Measurements from ENCODE around the gene UBE2E2.
"Not testable (repeated sequence)": the region's sequence is repeated elsewhere in the genome, so short reads cannot be mapped to it uniquely, and the experiment has no call there.

The UBE2E2 gene

DNA sequence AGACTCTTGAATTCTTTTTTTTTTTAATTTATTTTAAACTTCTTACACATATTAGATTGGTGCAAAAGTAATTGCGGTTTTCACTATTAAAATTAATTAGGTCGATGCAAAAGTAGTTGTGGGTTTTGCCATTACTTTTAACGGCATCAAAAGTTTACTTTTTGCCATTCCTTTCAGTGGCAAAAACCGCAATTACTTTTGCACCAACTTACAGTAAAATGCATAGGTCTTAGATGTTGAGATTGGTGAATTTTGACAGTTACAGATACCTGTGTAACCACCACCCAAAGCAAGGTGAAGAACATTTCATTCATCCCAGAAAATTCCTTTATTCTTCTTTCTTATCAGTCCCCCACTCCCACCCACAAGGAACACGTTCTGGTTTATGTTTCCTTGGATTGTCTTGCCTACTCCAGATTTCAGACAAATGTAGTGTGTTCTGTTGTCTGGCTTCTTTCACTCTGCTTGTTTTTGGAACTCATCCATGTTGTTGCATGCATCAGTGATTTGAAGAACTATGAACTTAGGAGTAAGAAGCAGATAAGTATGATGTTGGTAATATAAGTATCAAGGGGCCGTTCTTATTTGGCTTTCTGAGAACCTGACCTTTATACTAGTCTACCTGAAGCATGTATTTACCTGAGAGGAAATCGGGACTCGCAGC is 404.2 kb downstream of the UBE2E2 start:
- DNase-seq (ENCODE audit: low read depth, low spot score) = no peak
- ChIA-PET POLR2A (no interaction called here), CTCF (no interaction called here)
- no peak overlapping the region for H3K4me3 ChIP-seq (ENCODE audit: low read depth, low read length)
- TF ChIP-seq, protein P1, sequence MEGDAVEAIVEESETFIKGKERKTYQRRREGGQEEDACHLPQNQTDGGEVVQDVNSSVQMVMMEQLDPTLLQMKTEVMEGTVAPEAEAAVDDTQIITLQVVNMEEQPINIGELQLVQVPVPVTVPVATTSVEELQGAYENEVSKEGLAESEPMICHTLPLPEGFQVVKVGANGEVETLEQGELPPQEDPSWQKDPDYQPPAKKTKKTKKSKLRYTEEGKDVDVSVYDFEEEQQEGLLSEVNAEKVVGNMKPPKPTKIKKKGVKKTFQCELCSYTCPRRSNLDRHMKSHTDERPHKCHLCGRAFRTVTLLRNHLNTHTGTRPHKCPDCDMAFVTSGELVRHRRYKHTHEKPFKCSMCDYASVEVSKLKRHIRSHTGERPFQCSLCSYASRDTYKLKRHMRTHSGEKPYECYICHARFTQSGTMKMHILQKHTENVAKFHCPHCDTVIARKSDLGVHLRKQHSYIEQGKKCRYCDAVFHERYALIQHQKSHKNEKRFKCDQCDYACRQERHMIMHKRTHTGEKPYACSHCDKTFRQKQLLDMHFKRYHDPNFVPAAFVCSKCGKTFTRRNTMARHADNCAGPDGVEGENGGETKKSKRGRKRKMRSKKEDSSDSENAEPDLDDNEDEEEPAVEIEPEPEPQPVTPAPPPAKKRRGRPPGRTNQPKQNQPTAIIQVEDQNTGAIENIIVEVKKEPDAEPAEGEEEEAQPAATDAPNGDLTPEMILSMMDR (IDR thresholded peaks at IDR 0.05; ENCODE audit: insufficient read depth, low read length, missing control alignments) = no peak

DNA sequence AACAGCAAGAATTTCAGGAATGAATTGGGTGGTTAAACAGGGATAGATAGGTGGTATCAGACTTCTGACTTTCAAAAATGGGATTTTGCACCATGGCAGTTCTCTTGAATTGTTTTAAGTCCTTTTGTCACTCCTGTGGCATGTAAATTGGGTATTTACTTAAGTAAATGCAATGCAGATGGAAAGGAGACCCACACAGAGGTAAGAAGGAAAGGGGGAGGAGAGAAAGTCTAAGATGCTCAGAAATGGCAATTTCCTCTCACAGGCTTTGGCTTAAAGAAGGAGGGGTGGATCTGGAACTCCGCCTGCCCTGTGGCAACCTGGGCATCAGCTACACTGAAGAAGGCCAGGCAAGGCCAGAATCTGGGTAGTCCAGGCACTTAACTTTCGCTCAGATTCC is 405.5 kb downstream of the UBE2E2 start:
- POLR2A ChIA-PET = no interaction called here
- no peak overlapping the region for H3K4me3 ChIP-seq (ENCODE audit: low read depth, low read length)
- CTCF ChIA-PET = no interaction called here
- TF ChIP-seq, protein P1 (IDR thresholded peaks at IDR 0.05; ENCODE audit: insufficient read depth, low read length, missing control alignments) = no peak
- no peak for DNase-seq (ENCODE audit: low read depth, low spot score)

DNA sequence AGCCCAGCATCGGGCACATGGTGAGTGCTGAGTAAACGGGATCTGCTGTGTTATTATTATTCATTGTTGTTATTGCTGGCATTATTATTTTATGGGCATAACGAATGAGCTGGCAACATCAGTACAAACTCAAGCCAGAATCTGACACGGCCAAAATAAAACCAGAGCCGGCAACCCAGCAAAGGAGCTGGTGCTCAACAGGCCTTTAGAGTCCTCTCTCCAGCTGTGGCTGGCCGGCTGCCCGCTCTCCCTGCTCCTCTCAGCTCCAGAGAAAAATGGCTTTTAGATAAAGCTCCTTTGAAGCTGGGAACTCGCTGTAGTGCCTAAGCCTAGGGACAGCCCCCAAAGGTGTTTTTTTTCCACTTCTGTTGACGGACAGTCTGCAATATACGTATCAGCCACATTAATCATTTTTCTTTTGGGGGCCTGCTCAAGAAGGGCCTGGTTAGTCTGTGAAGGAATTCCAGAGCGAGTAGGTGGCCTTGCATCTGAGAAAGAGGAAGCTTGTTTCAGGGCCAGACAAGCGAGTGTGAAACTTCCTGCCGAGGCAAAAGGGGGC is 408.7 kb downstream of the UBE2E2 start:
- TF ChIP-seq, protein P1 (IDR thresholded peaks at IDR 0.05; ENCODE audit: insufficient read depth, low read length, missing control alignments) = no peak
- ChIA-PET CTCF (interaction anchor here (0.9 kb wide), 1 partner anchor 9 kb away, joined by 3 read pairs; no protein-coding TSS in a partner anchor), POLR2A (interaction anchor here (1.6 kb wide), 1 partner anchor 305 kb away, joined by 6 read pairs; the partner anchor contains the start of genes NKIRAS1 and RPL15)
- H3K4me3 ChIP-seq (ENCODE audit: low read depth, low read length) = no peak overlapping the region; the same call in 1 of the 2 replicates
- DNase-seq (ENCODE audit: low read depth, low spot score) = no peak

DNA sequence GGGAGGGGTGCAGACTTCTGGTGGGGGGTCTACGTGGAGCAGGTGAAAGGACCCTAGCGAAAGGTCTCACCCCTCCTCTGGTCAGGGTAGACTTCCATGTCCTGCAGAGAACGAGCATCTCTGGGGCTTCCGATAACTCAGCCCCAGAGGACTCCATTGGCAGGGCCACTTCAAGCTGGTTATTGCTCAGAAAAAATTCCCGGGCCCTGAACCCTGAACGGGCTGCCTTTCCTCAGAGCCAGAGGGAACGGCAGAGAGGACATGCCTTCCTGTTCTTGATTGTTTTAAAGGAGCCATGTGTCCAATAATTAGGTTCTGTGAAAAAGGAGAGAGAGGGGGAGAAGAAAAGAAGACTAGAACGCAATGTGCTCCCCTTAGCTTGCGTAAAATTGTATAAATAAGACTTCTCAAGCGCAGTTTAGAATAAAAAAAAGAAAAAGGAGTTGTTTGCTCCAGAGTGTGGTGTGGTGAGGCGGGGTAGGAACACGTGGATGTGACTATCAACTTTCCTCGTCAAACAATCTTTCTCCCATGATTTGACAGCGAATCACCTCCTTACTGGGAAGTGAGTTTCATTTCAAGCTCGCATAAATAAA is 409.3 kb downstream of the UBE2E2 start:
- ChIA-PET POLR2A (interaction anchor here (1.6 kb wide), 1 partner anchor 304 kb away, joined by 6 read pairs; the partner anchor contains the start of genes NKIRAS1 and RPL15), CTCF (interaction anchor here (0.9 kb wide), 1 partner anchor 8 kb away, joined by 3 read pairs; no protein-coding TSS in a partner anchor)
- TF ChIP-seq, protein P1 (IDR thresholded peaks at IDR 0.05; ENCODE audit: insufficient read depth, low read length, missing control alignments) = no peak
- H3K4me3 ChIP-seq (ENCODE audit: low read depth, low read length) = no peak overlapping the region
- DNase-seq (ENCODE audit: low read depth, low spot score) = no peak

DNA sequence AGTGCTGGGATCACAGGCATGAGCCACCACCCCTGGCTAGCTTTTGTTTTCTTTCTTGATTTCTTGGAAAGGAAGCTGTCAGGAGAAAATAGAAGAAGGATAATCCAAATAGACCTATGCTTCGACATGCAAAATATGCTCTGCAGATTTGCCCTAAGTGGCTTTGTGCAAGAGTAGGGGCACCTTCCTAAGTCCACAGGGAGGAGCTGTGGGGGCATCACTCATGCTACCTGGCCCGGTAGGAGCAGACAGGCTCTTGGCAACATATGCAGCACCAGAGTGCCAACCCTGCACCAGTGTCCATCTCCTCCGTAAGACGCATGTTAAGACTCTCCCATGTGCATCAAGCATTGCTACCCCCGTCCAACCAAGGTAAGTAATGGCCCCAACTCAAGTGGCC is 411.9 kb downstream of the UBE2E2 start:
- POLR2A ChIA-PET = interaction anchor here (0.6 kb wide), 1 partner anchor 572 kb away, joined by 3 read pairs; no protein-coding TSS in a partner anchor
- H3K4me3 ChIP-seq (ENCODE audit: low read depth, low read length) = no peak overlapping the region
- DNase-seq (ENCODE audit: low read depth, low spot score) = no peak
- TF ChIP-seq, protein P1 (IDR thresholded peaks at IDR 0.05; ENCODE audit: insufficient read depth, low read length, missing control alignments) = no peak
- CTCF ChIA-PET = no interaction called here

DNA sequence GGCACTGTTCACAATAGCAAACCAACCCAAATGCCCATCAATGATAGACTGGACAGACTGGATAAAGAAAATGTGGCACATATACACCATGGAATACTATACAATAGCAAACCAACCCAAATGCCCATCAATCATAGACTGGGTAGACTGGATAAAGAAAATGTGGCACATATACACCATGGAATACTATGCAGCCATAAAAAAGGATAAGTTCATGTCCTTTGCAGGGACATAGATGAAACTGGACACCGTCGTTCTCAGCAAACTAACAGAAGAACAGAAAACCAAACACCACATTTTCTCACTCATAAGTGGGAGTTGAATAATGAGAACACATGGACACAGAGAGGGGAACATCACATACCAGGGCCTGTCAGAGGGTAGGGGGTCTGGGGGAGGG is 415.3 kb downstream of the UBE2E2 start:
- DNase-seq (ENCODE audit: low read depth, low spot score); CTCF ChIA-PET; H3K4me3 ChIP-seq (ENCODE audit: low read depth, low read length); POLR2A ChIA-PET: not testable (repeated sequence)
